NCI-H1105 (cell line): ENCODE data around the gene CCDC141.
"Not testable (repeated sequence)": the region's sequence is repeated elsewhere in the genome, so short reads cannot be mapped to it uniquely, and the experiment has no call there.

ENCODE experiments used
- DNase-seq: peaks from one replicate; lab custom pipeline; 2025; lab: John Stamatoyannopoulos, UW

The CCDC141 gene

GRCh38 chr2:179036353-179036905 is 13.5 kb downstream of the CCDC141 start:
- DNase-seq: no peak

GRCh38 chr2:179031731-179032408 is 18.1 kb downstream of the CCDC141 start:
- DNase-seq: no peak

DNA sequence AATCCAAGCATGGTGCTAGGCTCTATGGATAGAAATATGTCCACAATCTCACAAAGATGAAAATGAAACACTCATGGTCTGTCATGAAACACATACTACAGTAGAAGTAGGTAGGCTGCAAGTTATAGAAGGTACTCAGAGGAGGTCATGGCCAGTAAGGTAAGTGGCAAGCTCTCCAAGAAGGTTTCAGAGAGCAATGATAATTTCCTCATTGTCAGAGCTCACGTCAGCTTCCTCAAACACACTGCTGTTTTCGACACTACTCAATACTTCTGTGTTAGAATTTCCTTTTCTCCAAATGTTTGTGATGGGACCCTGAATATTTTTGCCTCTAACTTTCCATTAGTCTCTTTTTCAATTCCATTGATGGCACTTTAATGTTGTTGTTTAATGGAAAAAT is 25.5 kb downstream of the CCDC141 start:
- DNase-seq: no peak

DNA sequence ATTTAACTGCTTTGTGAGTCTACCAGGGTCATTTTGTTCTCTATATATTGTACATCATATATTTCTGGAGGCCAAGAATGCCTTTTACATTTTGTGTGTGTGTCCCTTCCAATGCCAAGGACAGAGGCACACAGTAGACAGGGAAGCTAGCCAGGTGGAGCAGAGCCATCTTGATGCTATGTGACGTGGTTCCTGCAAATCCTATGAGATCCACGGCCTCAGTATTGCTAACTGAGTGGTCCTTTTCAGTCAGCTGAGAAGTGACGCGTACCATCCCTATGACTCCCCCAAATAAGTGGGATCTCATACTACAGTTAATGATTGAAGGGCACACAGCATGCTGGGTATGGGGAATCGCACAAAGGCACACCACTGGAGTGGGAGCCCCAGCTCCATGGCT is 27.3 kb downstream of the CCDC141 start:
- no peak for DNase-seq

DNA sequence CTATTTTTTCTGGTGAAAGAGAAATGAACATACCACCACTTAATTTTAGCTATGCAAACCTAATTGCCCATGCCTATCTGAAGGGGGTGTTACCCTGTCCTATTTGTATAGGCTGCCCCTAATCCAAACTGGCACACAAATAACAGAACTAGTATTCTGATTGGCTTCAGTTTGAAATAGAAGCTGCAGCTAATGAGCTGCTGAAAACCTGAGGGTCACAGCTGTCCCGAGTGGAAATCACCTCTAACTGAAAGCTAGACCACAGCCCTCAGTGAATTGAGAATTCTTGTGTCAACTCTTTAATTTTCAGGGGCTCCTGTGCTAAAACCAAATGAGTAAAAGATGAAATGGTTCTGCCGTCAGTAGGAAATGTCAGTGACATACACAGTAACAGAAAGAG is 28.7 kb downstream of the CCDC141 start:
- no peak for DNase-seq

GRCh38 chr2:179020156-179020750 is 29.7 kb downstream of the CCDC141 start:
- DNase-seq: peak; percentile 63

GRCh38 chr2:179019260-179019659 is 30.7 kb downstream of the CCDC141 start:
- DNase-seq: no peak

DNA sequence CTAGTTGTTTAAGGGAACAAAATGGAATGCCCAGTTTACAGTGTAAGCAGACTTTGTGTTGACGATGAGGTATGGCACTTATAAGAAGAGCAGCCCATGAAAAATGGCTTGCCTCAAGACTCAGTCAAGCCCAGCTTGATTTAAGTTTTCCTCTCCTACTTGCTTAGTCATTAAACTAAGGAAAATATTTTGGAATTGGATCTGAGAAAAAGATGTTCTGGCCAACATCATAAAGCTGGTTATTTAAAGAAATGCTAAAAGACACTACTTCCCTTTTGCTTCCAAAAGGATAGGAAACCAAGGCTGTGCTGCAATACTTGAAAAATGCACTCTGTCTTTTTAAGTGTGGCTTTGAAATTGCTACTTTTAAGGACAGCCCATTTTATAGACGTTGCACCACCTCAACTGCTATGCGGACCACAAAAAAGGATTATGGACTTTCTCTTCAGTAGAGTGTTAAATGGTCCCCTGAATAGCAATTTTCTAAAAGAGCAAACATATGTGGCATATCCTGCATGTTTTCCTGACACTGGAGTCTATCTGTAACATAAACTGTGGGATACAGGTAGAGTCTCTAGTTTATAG is 32.1 kb downstream of the CCDC141 start:
- DNase-seq: no peak

DNA sequence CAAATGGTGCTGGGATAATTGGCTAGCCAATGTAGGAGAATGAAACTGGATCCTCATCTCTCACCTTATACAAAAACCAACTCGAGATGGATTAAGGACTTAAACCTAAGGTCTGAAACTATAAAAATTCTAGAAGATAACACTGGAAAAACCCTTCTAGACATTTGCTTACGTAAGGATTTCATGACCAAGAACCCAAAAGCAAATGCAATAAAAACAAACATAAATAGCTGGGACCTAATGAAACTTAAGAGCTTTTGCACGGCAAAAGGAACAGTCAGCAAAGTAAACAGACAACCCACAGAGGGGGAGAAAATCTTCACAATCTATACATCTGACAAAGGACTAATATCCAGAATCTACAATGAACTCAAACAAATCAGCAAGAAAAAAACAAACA is 35.7 kb downstream of the CCDC141 start:
- DNase-seq: not testable (repeated sequence)

- DNase-seq: no peak
Observed at GRCh38 chr2:179005976-179006375, 44.0 kb downstream of the CCDC141 start.

GRCh38 chr2:178999476-178999875 is 50.5 kb downstream of the CCDC141 start:
- no peak for DNase-seq

DNA sequence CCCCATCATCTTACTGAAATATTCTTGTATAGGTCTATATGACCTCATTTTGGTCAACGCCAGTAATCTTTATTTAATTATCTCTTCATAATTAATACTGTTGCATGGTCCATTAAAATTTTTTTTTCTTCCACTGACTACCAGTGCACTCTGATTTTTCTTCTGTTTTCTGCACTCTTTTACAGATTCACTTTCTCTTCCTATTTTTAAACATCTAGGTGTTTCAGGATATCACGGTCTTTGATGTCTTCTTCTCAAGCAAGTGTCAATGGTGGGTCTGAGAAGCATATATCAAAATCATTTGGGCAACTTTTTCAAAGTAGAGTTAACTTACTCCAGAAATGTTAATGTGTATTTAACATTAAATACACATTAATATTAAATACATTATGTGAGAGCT is 51.4 kb downstream of the CCDC141 start:
- DNase-seq: no peak

- no peak for DNase-seq
Observed at GRCh38 chr2:178997477-178997876, 52.5 kb downstream of the CCDC141 start.

DNA sequence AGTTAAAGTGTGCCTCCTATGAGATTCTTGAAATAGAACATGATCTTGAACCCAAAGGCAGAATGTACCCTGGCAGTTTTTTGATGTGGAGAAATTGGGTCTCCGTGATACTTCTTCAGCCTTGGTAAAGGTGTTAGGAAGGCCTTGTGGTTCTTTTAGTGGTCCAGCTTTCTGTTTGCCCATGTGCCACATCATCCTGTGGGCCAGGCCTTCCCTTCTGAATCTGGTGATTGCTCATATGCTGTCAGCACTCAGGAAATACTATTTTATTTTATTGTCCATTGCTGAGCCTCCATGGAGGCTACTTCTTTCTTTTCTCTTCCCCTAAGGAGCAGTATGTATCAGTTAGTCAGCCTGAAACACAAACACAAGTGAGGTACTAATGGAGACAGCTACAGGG is 52.9 kb downstream of the CCDC141 start:
- no peak for DNase-seq

GRCh38 chr2:178994264-178994663 is 55.7 kb downstream of the CCDC141 start:
- DNase-seq: no peak

- DNase-seq: no peak
Observed at GRCh38 chr2:178993788-178994187, 56.1 kb downstream of the CCDC141 start.

DNA sequence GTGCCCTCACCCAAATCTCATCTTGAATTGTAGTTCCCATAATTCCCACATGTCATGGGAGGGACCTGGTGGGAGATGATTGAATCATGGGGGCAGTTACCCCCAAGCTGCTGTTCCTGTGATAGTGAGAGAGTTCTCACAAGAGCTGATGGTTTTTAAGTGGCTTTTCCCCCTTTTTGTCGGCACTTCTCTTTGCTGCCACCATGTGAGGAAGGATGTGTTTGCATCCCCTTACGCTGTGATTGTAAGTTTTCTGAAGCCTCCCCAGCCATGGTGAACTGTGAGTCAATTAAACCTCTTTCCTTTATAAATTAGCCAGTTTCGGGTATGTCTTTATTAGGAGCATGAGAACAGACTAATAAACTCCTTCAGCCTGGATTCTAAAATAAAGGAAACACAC is 57.2 kb downstream of the CCDC141 start:
- DNase-seq: not testable (repeated sequence)

- DNase-seq: no peak
Observed at GRCh38 chr2:178990533-178991241, 59.2 kb downstream of the CCDC141 start.

GRCh38 chr2:178989424-178989823 is 60.5 kb downstream of the CCDC141 start:
- DNase-seq: not testable (repeated sequence)

GRCh38 chr2:178982652-178983051 is 67.3 kb downstream of the CCDC141 start:
- not testable (repeated sequence) for DNase-seq

DNA sequence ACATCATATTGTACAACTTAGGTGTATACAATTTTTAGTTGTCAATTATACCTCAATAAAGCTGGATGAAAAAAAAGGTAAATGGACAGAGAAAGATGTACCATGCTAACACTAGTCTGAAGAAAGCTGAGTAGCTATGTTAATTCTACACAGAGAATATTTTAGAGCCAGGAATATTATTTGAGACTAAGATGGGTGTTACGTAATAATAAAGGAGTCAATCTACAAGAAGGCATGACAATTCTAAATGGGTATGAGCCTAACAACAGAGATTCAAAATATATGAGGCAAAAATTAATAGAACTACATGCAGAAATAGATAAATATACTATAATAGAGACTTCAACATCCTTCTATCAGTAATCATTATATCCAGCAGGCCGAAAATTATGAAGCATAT is 69.1 kb downstream of the CCDC141 start:
- no peak for DNase-seq

GRCh38 chr2:178978667-178979066 is 71.3 kb downstream of the CCDC141 start:
- DNase-seq: no peak

DNA sequence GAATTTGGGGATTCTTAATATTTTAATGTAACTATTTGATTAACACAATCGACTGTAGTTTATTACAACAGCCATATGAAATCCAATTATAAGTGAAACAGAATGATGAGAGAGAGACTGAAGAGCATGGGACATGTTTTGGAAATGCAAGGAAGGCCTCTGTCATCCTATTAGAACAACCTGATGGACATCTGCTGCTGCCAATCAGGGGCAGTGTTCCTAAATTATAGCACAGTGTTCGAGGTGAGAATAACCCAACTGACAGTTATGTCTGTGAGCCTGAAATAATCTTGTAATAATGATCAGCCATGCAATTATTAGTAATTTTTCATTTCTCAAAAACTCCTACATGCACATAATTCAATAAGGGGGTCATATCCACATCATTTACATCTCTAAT is 73.6 kb downstream of the CCDC141 start:
- DNase-seq: no peak
